MM.1S (cell line): ENCODE measurements around the gene FBLN2.

ENCODE experiments used
- DNase-seq: peaks from one replicate; pipeline ENCODE4 v3.0.0-alpha.2; 2015
- H2AFZ ChIP-seq: fragments of 300-600 bp; sonication (generic); 2 replicates; pipeline ENCODE4 v1.6.0; 2016; ENCODE audit warnings: antibody characterized with exemption, low read length
- H3F3A ChIP-seq: fragments of 300-600 bp; sonication (generic); 2 replicates; pipeline ENCODE4 v1.6.1; 2016; ENCODE audit warnings: mild to moderate bottlenecking, antibody characterized with exemption, low read length, moderate library complexity, mixed read lengths; ENCODE audit not compliant: insufficient read depth
- H3K27ac ChIP-seq: fragments of 300-600 bp; sonication (generic); 2 replicates; pipeline ENCODE4 v1.5.1; 2016; ENCODE audit warnings: mild to moderate bottlenecking, low read length
- H3K27me3 ChIP-seq: fragments of 300-600 bp; sonication (generic); replicated peaks from 2 replicates; pipeline ENCODE4 v1.6.0; 2016; ENCODE audit warnings: low read length; ENCODE audit not compliant: insufficient read depth
- H3K36me3 ChIP-seq: fragments of 300-600 bp; sonication (generic); replicated peaks from 2 replicates; pipeline ENCODE4 v1.6.1; 2016; ENCODE audit warnings: mild to moderate bottlenecking, low read length, mixed read lengths; ENCODE audit not compliant: insufficient read depth
- H3K4me1 ChIP-seq: fragments of 300-600 bp; sonication (generic); 2 replicates; pipeline ENCODE4 v1.6.1; 2016; ENCODE audit warnings: low read length, mixed read lengths
- H3K4me2 ChIP-seq: fragments of 300-600 bp; sonication (generic); 2 replicates; pipeline ENCODE4 v1.6.0; 2016; ENCODE audit warnings: low read depth, low read length
- H3K4me3 ChIP-seq: fragments of 300-600 bp; sonication (generic); 2 replicates; pipeline ENCODE4 v1.5.1; 2016; ENCODE audit warnings: low read length, mixed read lengths
- H3K79me2 ChIP-seq: fragments of 300-600 bp; sonication (generic); 2 replicates; pipeline ENCODE4 v1.6.1; 2016; ENCODE audit warnings: mixed run types, low read length, mixed read lengths
- H3K9ac ChIP-seq: fragments of 300-600 bp; sonication (generic); 2 replicates; pipeline ENCODE4 v1.6.1; 2016; ENCODE audit warnings: low read length, mixed read lengths
- H3K9me2 ChIP-seq: fragments of 300-600 bp; sonication (generic); replicated peaks from 2 replicates; pipeline ENCODE4 v1.6.1; 2016; ENCODE audit warnings: mild to moderate bottlenecking, low read length, mixed read lengths; ENCODE audit not compliant: insufficient read depth
- H3K9me3 ChIP-seq: fragments of 300-600 bp; sonication (generic); replicated peaks from 2 replicates; pipeline ENCODE4 v1.6.1; 2016; ENCODE audit warnings: mild to moderate bottlenecking, low read length, mixed read lengths; ENCODE audit not compliant: insufficient read depth
- H4K20me1 ChIP-seq: fragments of 300-600 bp; sonication (generic); 2 replicates; pipeline ENCODE4 v1.6.1; 2016; ENCODE audit warnings: mild to moderate bottlenecking, low read length, moderate library complexity, mixed read lengths; ENCODE audit not compliant: insufficient read depth
- CTCF ChIP-seq: fragments of 300-600 bp; sonication (generic); IDR thresholded peaks from 2 replicates; pipeline ENCODE4 v1.5.1; 2016; ENCODE audit warnings: antibody characterized with exemption, low read length, mixed read lengths
- EZH2 ChIP-seq: fragments of 300-600 bp; sonication (generic); optimal IDR thresholded peaks from 2 replicates; pipeline ENCODE3; 2017; ENCODE audit warnings: low read depth, mild to moderate bottlenecking, antibody characterized with exemption, low read length, mixed read lengths
- EZH2phosphoT487 ChIP-seq: fragments of 300-600 bp; sonication (generic); IDR thresholded peaks from 2 replicates; pipeline ENCODE4 v1.6.1; 2018; ENCODE audit warnings: antibody characterized with exemption, low read length

FBLN2 gene

GRCh38 chr3:13506239-13506638 is 42.7 kb upstream of the FBLN2 start:
- H4K20me1 ChIP-seq = no peaks in the 10 kb centered on the region
- no peak overlapping the region for H3K27ac ChIP-seq
- no peak overlapping the region for H3K9ac ChIP-seq
- no peak overlapping the region for H2AFZ ChIP-seq
- no peaks in the 10 kb centered on the region for H3F3A ChIP-seq
- H3K4me1 ChIP-seq = no peaks in the 10 kb centered on the region
- H3K27me3 ChIP-seq = peaks cover 52% of the 10 kb centered on the region
- no peaks in the 10 kb centered on the region for H3K9me3 ChIP-seq
- no peak for DNase-seq
- H3K4me3 ChIP-seq = no peak overlapping the region
- no peaks in the 10 kb centered on the region for H3K9me2 ChIP-seq
- no peaks in the 10 kb centered on the region for H3K36me3 ChIP-seq
- no peaks in the 10 kb centered on the region for H3K79me2 ChIP-seq
- no peak for TF ChIP-seq CTCF
- no peak overlapping the region for H3K4me2 ChIP-seq

- Histone ChIP-seq H3K4me3 (no peak overlapping the region), H2AFZ (no peak overlapping the region), H3K79me2 (no peaks in the 10 kb centered on the region), H3F3A (no peaks in the 10 kb centered on the region), H3K27me3 (peaks cover 51% of the 10 kb centered on the region), H3K36me3 (no peaks in the 10 kb centered on the region), H3K9me3 (no peaks in the 10 kb centered on the region), H3K4me2 (no peak overlapping the region), H3K9ac (no peak overlapping the region), H3K4me1 (no peaks in the 10 kb centered on the region), H4K20me1 (no peaks in the 10 kb centered on the region), H3K27ac (no peak overlapping the region), H3K9me2 (no peaks in the 10 kb centered on the region)
- DNase-seq = no peak
- TF ChIP-seq EZH2 (no peak), EZH2phosphoT487 (no peak), CTCF (no peak)
Observed at GRCh38 chr3:13506680-13507079, 42.2 kb upstream of the FBLN2 start.

- no peak for TF ChIP-seq EZH2
- no peak for TF ChIP-seq CTCF
- TF ChIP-seq EZH2phosphoT487 = no peak
- H3K79me2 ChIP-seq = no peaks in the 10 kb centered on the region
- no peaks in the 10 kb centered on the region for H3F3A ChIP-seq
- H3K4me1 ChIP-seq = no peaks in the 10 kb centered on the region
- no peaks in the 10 kb centered on the region for H4K20me1 ChIP-seq
- no peak overlapping the region for H3K27ac ChIP-seq
- H3K9me3 ChIP-seq = no peaks in the 10 kb centered on the region
- H3K27me3 ChIP-seq = peaks cover 51% of the 10 kb centered on the region
- no peak overlapping the region for H3K4me2 ChIP-seq
- H2AFZ ChIP-seq = no peak overlapping the region
- no peak overlapping the region for H3K4me3 ChIP-seq
- H3K36me3 ChIP-seq = no peaks in the 10 kb centered on the region
- H3K9ac ChIP-seq = no peak overlapping the region
- no peak for DNase-seq
- no peaks in the 10 kb centered on the region for H3K9me2 ChIP-seq
Observed at GRCh38 chr3:13507247-13507569, 41.7 kb upstream of the FBLN2 start.
